K562 (cell line): ENCODE results near the gene PTPRU. TPM values are rescaled to one million over a fixed set of nuclear protein-coding genes. Genes with fewer than 3 reads are reported as not detected.

Experiments used
- ATAC-seq: fragments of 200-7000 bp; cut with Tn5 transposase; 3 replicates; pipeline ENCODE4 v1.9.1; 2020; ENCODE audit warnings: moderate library complexity
- BruUV-seq: library from RNA; stranded (reverse); fragments of 400-500 nt; replicated peaks from 2 replicates; lab custom pipeline; 2021; lab: Mats Ljungman, UMichigan
- CTCF ChIA-PET: fragments of 300-600 bp; formaldehyde crosslinking; extraction: SDS; loops from one replicate; lab custom pipeline; 2021; ENCODE audit warnings: low intra/inter-chr PET ratio; lab: Yijun Ruan, JAX
- POLR2A ChIA-PET: fragments of 300-600, 350-650 bp; sonication (Branson Sonifier 250); formaldehyde crosslinking; extraction: SDS; loops from one replicate; lab custom pipeline; 2021; ENCODE audit warnings: antibody characterized with exemption, inconsistent platforms; lab: Yijun Ruan, JAX
- DNase-seq, 4 experiments: peaks; one replicate each; pipeline versions ENCODE4 v3.0.0 to v3.0.0-alpha.2; 2011 to 2018; ENCODE audit warnings: low spot score in 3 of 4, mixed read lengths in 3 of 4; ENCODE audit errors: extremely low read depth in 1 of 4
- FAIRE-seq: peaks from 2 replicates; lab custom pipeline; 2011; peaks lifted over from hg19 to GRCh38; lab: Jason Lieb, UNC
- H2AFZ ChIP-seq: 2 replicates; pipeline ENCODE4 v1.6.0; 2011; ENCODE audit warnings: low read depth, low read length, control low read depth, inconsistent platforms
- H3K27ac ChIP-seq: fragments of 200-600 bp; 3 replicates; pipeline ENCODE4 v1.8.0; 2011; ENCODE audit warnings: low read depth, mild to moderate bottlenecking, control low read depth, inconsistent platforms, low read length, moderate library complexity, mixed read lengths; ENCODE audit errors: extremely low read depth
- H3K27me3 ChIP-seq, 2 experiments: fragments of 300-600 bp in 1 of 2; 2 replicates in 1 of 2; 3 replicates in 1 of 2; pipeline versions ENCODE4 v1.6.0 to v1.8.0; 2011; ENCODE audit warnings: inconsistent platforms in 2 of 2, low read length in 2 of 2, mild to moderate bottlenecking in 1 of 2, mixed read lengths in 1 of 2, moderate library complexity in 1 of 2; ENCODE audit not compliant: control insufficient read depth in 2 of 2, insufficient read depth in 2 of 2
- H3K36me3 ChIP-seq: fragments of 300-600 bp; 3 replicates; pipeline ENCODE4 v1.8.0; 2011; ENCODE audit warnings: mild to moderate bottlenecking, low read length, inconsistent platforms; ENCODE audit not compliant: control insufficient read depth, insufficient read depth
- H3K4me1 ChIP-seq, 2 experiments: fragments of 200-600 bp in 1 of 2; replicated peaks in 1 of 2; 2 replicates in 1 of 2; 3 replicates in 1 of 2; pipeline versions ENCODE4 v1.5.1 to v1.8.0; 2011; ENCODE audit warnings: inconsistent platforms in 2 of 2, low read length in 2 of 2, mild to moderate bottlenecking in 1 of 2, mixed read lengths in 1 of 2, moderate library complexity in 1 of 2; ENCODE audit not compliant: control insufficient read depth in 2 of 2, insufficient read depth in 2 of 2
- H3K4me2 ChIP-seq: 2 replicates; pipeline ENCODE4 v1.6.1; 2011; ENCODE audit warnings: low read length, control low read depth, inconsistent platforms, mixed read lengths; ENCODE audit not compliant: insufficient read depth
- H3K4me3 ChIP-seq: fragments of 200-600 bp; sonication (generic), shearing (Covaris generic); 2 replicates; pipeline ENCODE4 v1.5.1; 2016; ENCODE audit warnings: control low read depth, inconsistent platforms
- H3K79me2 ChIP-seq: fragments of 200-600 bp; 3 replicates; pipeline ENCODE4 v1.8.0; 2011; ENCODE audit warnings: low read length, inconsistent platforms; ENCODE audit not compliant: control insufficient read depth, insufficient read depth
- H3K9ac ChIP-seq, 2 experiments: 2 replicates each; pipeline versions ENCODE4 v1.6.0 to v1.6.1; 2011; ENCODE audit warnings: low read depth in 2 of 2, low read length in 2 of 2, control low read depth in 1 of 2, inconsistent platforms in 1 of 2, mild to moderate bottlenecking in 1 of 2, mixed read lengths in 1 of 2; ENCODE audit not compliant: insufficient read depth in 1 of 2
- H3K9me1 ChIP-seq: one replicate; pipeline ENCODE4 v1.6.0; 2011; ENCODE audit warnings: inconsistent platforms, mild to moderate bottlenecking, low read length, moderate library complexity; ENCODE audit not compliant: control insufficient read depth, insufficient read depth
- H3K9me3 ChIP-seq: replicated peaks from 2 replicates; pipeline ENCODE4 v1.5.1; 2011; ENCODE audit warnings: low read depth, low read length, inconsistent platforms; ENCODE audit not compliant: control insufficient read depth, insufficient read depth
- H4K20me1 ChIP-seq: replicated peaks from 2 replicates; pipeline ENCODE4 v1.6.1; 2011; ENCODE audit warnings: low read length, inconsistent platforms, mixed read lengths; ENCODE audit not compliant: control insufficient read depth, insufficient read depth
- ESRRA ChIP-seq: fragments of 450-650 bp; IDR thresholded peaks from 2 replicates; pipeline ENCODE4 v1.6.1; 2014; ENCODE audit warnings: low read depth, mild to moderate bottlenecking, moderate library complexity, borderline replicate concordance
- HOXB6 ChIP-seq: fragments of 250-450 bp; sonication (Bioruptor Pico); IDR thresholded peaks from 2 replicates; pipeline ENCODE4 v1.5.1; 2022; ENCODE audit warnings: mild to moderate bottlenecking, borderline replicate concordance
- IFI16 ChIP-seq: fragments of 250-450 bp; sonication (Bioruptor Pico); IDR thresholded peaks from 2 replicates; pipeline ENCODE4 v2.1.2; 2022; ENCODE audit warnings: mild to moderate bottlenecking, inconsistent platforms
- MAFG ChIP-seq: fragments of 450-650 bp; conservative IDR thresholded peaks from 2 replicates; pipeline ENCODE4 v1.6.1; 2016; ENCODE audit warnings: missing genetic modification characterization, missing compliant biosample characterization
- MAFK ChIP-seq: IDR thresholded peaks from 2 replicates; pipeline ENCODE4 v1.6.1; 2011; ENCODE audit warnings: low read length, improper control_type of control experiment
- MBD1 ChIP-seq: fragments of 250-450 bp; sonication (Bioruptor Pico); IDR thresholded peaks from 2 replicates; pipeline ENCODE4 v1.8.0; 2022; ENCODE audit warnings: inconsistent platforms
- MEF2D ChIP-seq: conservative IDR thresholded peaks from 2 replicates; pipeline ENCODE4 v1.6.1; 2016; ENCODE audit warnings: low read depth, missing genetic modification characterization, missing compliant biosample characterization
- NR2C1 ChIP-seq, 2 experiments: fragments of 450-650 bp; IDR thresholded peaks; 2 replicates each; pipeline ENCODE4 v1.6.1; 2017; ENCODE audit warnings: mild to moderate bottlenecking in 2 of 2, antibody characterized with exemption in 1 of 2, inconsistent platforms in 1 of 2, missing compliant biosample characterization in 1 of 2, missing genetic modification characterization in 1 of 2
- NR3C1 ChIP-seq: sonication (generic); formaldehyde crosslinking; IDR thresholded peaks from 2 replicates; pipeline ENCODE4 v1.8.1; 2022; ENCODE audit warnings: missing genetic modification reagents
- PHTF2 ChIP-seq: fragments of 250-450 bp; sonication (Bioruptor Pico); IDR thresholded peaks from 2 replicates; pipeline ENCODE4 v1.5.0; 2021; ENCODE audit warnings: mild to moderate bottlenecking
- TAL1 ChIP-seq: fragments of 450-650 bp; IDR thresholded peaks from 2 replicates; pipeline ENCODE4 v1.6.1; 2016; ENCODE audit warnings: mild to moderate bottlenecking
- TRIM28 ChIP-seq: fragments of 450-650 bp; IDR thresholded peaks from 2 replicates; pipeline ENCODE4 v1.6.1; 2017
- ZNF785 ChIP-seq: fragments of 250-450 bp; sonication (Bioruptor Pico); IDR thresholded peaks from 2 replicates; pipeline ENCODE4 v1.4.0; 2020; ENCODE audit warnings: mild to moderate bottlenecking
- WGBS: fragments of 100-300 bp; shearing (Covaris generic); methylation state at CpG from one replicate; pipeline ENCODE4 v1.1.6; 2016; ENCODE audit warnings: low coverage, mixed read lengths; ENCODE audit not compliant: insufficient coverage; ENCODE audit errors: missing lambda C conversion rate; 5-methylcytosine and 5-hydroxymethylcytosine counted together
- in situ Hi-C: fragments of 300-500 bp; cut with MboI; formaldehyde crosslinking; loops from 4 replicates; pipeline ENCODE4 v1.15.0; 2018; ENCODE audit warnings: inconsistent platforms, mixed read lengths
- intact Hi-C: fragments of 100-400 bp; cut with micrococcal nuclease; formaldehyde crosslinking; loops from 2 replicates; pipeline ENCODE4 v1.14.2; 2022
- polyA plus RNA-seq, 8 experiments: library from polyadenylated mRNA; depleted of rRNA in 4 of 8; stranded (reverse) in 5 of 8; unstranded in 3 of 8; fragments of >200 nt; fragmentation: Nextera tagmentation in 2 of 8; fragmentation: Illumina TruSeq in 1 of 8; extraction: Ambion mirVana in 2 of 8; extraction: Trizol in 1 of 8; gene quantifications; 2 replicates each; pipeline versions ENCODE4 v1.2.1 to v1.2.3, GENCODE V29; 2011 to 2014; ENCODE audit warnings: inconsistent platforms in 1 of 8, missing spikeins in 1 of 8
- total RNA-seq, 7 experiments: library from RNA; depleted of rRNA in 6 of 7; stranded (reverse); fragments of >200 nt in 6 of 7; fragmentation: Illumina TruSeq in 2 of 7; extraction: Trizol in 2 of 7; gene quantifications; 2 replicates each; pipeline versions ENCODE4 v1.2.1 to v1.2.3, GENCODE V29; 2011 to 2021; ENCODE audit warnings: low replicate concordance in 1 of 7
- TF ChIP-seq, protein P1 (sequence below): fragments of 200-800 bp; sonication (Bioruptor generic); IDR thresholded peaks from 2 replicates; pipeline ENCODE4 v1.6.1; 2017; ENCODE audit warnings: missing genetic modification characterization, missing compliant biosample characterization
- TF ChIP-seq, protein P2 (sequence below): sonication (generic); formaldehyde crosslinking; IDR thresholded peaks from 2 replicates; pipeline ENCODE4 v1.8.0; 2023; ENCODE audit warnings: mild to moderate bottlenecking, missing genetic modification reagents

Gene PTPRU
- total and polyA plus RNA-seq, 9 of the 15 experiments (the other 6 are each of a cell fraction or from before 2014, with no cell fraction given) = 0.01 to 2.9 (median 1.0) TPM

- DNase-seq = no peak
- in situ Hi-C loops (no loop called here), intact Hi-C loops (no loop called here)
- Histone ChIP-seq H3K9me3 (no peaks in the 10 kb centered on the region), H3K9me1 (no peaks in the 10 kb centered on the region), H3K4me3 (no peak overlapping the region), H3K4me1 (peaks cover 0 to 10% of the 10 kb centered on the region in 2 experiments; a peak in 2 of 5 replicates), H3K9ac (no peak overlapping the region), H3K4me2 (no peak overlapping the region), H3K27me3 (peaks cover 3 to 57% of the 10 kb centered on the region in 2 experiments; a peak in 2 of 5 replicates), H3K79me2 (no peaks in the 10 kb centered on the region), H3K36me3 (no peaks in the 10 kb centered on the region), H2AFZ (no peak overlapping the region), H4K20me1 (0 out of 2 replicates have a peak, but pooled peaks cover 6% of the 10 kb centered on the region), H3K27ac (no peak overlapping the region)
- POLR2A ChIA-PET = interaction anchor here (1.1 kb wide), 1 partner anchor 21 kb away, joined by 3 read pairs; no protein-coding TSS in a partner anchor
- CTCF ChIA-PET = no interaction called here
- 3% methylated on average over 8 of the region's 8 CpGs for WGBS
- no peak for ATAC-seq
- BruUV-seq = no TSS peak
- no peak for FAIRE-seq
- TF ChIP-seq IFI16 (no peak), NR2C1 (IDR thresholded peaks at IDR 0.05) (no peak), NR2C1 (tag; IDR thresholded peaks at IDR 0.05) (peak; percentile 32; the same call in 1 of the 2 replicates), ESRRA (peak; percentile 85), TRIM28 (no peak), HOXB6 (CRISPR knock-in tag) (no peak), MBD1 (no peak), MAFG (tag) (no peak), MAFK (no peak), NR3C1 (CRISPR knock-in tag) (no peak), ZNF785 (CRISPR knock-in tag) (no peak), MEF2D (tag) (0 out of 2 replicates have a peak, but pooled peaks have one; percentile 40), PHTF2 (CRISPR knock-in tag) (no peak), TAL1 (peak; percentile 43; the same call in 1 of the 2 replicates)
- TF ChIP-seq, protein P1, sequence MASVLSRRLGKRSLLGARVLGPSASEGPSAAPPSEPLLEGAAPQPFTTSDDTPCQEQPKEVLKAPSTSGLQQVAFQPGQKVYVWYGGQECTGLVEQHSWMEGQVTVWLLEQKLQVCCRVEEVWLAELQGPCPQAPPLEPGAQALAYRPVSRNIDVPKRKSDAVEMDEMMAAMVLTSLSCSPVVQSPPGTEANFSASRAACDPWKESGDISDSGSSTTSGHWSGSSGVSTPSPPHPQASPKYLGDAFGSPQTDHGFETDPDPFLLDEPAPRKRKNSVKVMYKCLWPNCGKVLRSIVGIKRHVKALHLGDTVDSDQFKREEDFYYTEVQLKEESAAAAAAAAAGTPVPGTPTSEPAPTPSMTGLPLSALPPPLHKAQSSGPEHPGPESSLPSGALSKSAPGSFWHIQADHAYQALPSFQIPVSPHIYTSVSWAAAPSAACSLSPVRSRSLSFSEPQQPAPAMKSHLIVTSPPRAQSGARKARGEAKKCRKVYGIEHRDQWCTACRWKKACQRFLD (CRISPR knock-in tag) = no peak
- TF ChIP-seq, protein P2, sequence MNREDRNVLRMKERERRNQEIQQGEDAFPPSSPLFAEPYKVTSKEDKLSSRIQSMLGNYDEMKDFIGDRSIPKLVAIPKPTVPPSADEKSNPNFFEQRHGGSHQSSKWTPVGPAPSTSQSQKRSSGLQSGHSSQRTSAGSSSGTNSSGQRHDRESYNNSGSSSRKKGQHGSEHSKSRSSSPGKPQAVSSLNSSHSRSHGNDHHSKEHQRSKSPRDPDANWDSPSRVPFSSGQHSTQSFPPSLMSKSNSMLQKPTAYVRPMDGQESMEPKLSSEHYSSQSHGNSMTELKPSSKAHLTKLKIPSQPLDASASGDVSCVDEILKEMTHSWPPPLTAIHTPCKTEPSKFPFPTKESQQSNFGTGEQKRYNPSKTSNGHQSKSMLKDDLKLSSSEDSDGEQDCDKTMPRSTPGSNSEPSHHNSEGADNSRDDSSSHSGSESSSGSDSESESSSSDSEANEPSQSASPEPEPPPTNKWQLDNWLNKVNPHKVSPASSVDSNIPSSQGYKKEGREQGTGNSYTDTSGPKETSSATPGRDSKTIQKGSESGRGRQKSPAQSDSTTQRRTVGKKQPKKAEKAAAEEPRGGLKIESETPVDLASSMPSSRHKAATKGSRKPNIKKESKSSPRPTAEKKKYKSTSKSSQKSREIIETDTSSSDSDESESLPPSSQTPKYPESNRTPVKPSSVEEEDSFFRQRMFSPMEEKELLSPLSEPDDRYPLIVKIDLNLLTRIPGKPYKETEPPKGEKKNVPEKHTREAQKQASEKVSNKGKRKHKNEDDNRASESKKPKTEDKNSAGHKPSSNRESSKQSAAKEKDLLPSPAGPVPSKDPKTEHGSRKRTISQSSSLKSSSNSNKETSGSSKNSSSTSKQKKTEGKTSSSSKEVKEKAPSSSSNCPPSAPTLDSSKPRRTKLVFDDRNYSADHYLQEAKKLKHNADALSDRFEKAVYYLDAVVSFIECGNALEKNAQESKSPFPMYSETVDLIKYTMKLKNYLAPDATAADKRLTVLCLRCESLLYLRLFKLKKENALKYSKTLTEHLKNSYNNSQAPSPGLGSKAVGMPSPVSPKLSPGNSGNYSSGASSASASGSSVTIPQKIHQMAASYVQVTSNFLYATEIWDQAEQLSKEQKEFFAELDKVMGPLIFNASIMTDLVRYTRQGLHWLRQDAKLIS (CRISPR knock-in tag) = no peak
Measured at GRCh38 chr1:29304025-29304684, 67.8 kb downstream of the PTPRU start.
